ENCODE results near the gene KCNRG. TPM values are rescaled to one million over a fixed set of nuclear protein-coding genes. Genes with fewer than 3 reads are reported as not detected.

KCNRG gene
- total and polyA plus RNA-seq, 2 experiments from 2014 or later: 0.60 TPM; not detected in 1

DNA sequence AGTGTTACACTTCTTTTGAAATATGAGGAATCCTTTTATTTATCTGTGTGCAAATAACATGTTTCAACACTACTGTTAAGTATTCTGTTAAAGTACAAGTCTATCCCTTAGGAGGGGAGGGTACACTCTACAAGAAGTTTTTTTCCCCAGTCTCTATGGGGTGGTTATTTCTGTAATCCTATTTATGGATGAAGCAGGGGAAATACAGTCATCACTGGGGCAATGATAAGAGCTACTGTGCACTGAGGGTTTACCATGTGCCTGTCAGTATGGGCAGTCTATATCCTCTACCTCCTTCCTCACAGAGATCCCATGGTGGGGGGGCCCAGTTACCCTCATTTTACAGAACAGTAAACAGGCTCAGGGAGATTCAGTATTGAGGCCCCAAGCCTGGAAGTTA is 35.0 kb upstream of the KCNRG start:
- Histone ChIP-seq H3K79me2 (replicated peaks; ENCODE audit: insufficient read depth) (no peaks in the 10 kb centered on the region), H3K4me3 (no peak overlapping the region), H3K4me1 (ENCODE audit: insufficient read depth) (no peaks in the 10 kb centered on the region), H3K27ac (ENCODE audit: low read depth) (no peak overlapping the region), H3K4me2 (no peak overlapping the region), H4K20me1 (replicated peaks; ENCODE audit: insufficient read depth) (no peaks in the 10 kb centered on the region), H3K27me3 (ENCODE audit: insufficient read depth) (no peaks in the 10 kb centered on the region), H3F3A (replicated peaks; ENCODE audit: low read depth) (no peaks in the 10 kb centered on the region), H3K36me3 (ENCODE audit: insufficient read depth) (no peaks in the 10 kb centered on the region), H3K9me2 (ENCODE audit: insufficient read depth) (no peaks in the 10 kb centered on the region), H2AFZ (no peak overlapping the region)
- DNase-seq (ENCODE audit: low spot score) (no peak), ATAC-seq (no peak)
- peaks cover 10% of the 10 kb centered on the region for H3K27me3 Mint-ChIP-seq (ENCODE audit: insufficient read depth, low read depth, poor library complexity)
- TF ChIP-seq EZH2phosphoT487 (IDR thresholded peaks at IDR 0.05; ENCODE audit: unreplicated experiment): no peak
- no peak for TF ChIP-seq ZNF331 (CRISPR knock-in tag; IDR thresholded peaks at IDR 0.05; ENCODE audit: low read depth)
- no peak for TF ChIP-seq ZNF114 (CRISPR knock-in tag; IDR thresholded peaks at IDR 0.05)
- TF ChIP-seq, protein P1, sequence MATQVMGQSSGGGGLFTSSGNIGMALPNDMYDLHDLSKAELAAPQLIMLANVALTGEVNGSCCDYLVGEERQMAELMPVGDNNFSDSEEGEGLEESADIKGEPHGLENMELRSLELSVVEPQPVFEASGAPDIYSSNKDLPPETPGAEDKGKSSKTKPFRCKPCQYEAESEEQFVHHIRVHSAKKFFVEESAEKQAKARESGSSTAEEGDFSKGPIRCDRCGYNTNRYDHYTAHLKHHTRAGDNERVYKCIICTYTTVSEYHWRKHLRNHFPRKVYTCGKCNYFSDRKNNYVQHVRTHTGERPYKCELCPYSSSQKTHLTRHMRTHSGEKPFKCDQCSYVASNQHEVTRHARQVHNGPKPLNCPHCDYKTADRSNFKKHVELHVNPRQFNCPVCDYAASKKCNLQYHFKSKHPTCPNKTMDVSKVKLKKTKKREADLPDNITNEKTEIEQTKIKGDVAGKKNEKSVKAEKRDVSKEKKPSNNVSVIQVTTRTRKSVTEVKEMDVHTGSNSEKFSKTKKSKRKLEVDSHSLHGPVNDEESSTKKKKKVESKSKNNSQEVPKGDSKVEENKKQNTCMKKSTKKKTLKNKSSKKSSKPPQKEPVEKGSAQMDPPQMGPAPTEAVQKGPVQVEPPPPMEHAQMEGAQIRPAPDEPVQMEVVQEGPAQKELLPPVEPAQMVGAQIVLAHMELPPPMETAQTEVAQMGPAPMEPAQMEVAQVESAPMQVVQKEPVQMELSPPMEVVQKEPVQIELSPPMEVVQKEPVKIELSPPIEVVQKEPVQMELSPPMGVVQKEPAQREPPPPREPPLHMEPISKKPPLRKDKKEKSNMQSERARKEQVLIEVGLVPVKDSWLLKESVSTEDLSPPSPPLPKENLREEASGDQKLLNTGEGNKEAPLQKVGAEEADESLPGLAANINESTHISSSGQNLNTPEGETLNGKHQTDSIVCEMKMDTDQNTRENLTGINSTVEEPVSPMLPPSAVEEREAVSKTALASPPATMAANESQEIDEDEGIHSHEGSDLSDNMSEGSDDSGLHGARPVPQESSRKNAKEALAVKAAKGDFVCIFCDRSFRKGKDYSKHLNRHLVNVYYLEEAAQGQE (IDR thresholded peaks at IDR 0.05; ENCODE audit: unreplicated experiment): no peak
- TF ChIP-seq, protein P2, sequence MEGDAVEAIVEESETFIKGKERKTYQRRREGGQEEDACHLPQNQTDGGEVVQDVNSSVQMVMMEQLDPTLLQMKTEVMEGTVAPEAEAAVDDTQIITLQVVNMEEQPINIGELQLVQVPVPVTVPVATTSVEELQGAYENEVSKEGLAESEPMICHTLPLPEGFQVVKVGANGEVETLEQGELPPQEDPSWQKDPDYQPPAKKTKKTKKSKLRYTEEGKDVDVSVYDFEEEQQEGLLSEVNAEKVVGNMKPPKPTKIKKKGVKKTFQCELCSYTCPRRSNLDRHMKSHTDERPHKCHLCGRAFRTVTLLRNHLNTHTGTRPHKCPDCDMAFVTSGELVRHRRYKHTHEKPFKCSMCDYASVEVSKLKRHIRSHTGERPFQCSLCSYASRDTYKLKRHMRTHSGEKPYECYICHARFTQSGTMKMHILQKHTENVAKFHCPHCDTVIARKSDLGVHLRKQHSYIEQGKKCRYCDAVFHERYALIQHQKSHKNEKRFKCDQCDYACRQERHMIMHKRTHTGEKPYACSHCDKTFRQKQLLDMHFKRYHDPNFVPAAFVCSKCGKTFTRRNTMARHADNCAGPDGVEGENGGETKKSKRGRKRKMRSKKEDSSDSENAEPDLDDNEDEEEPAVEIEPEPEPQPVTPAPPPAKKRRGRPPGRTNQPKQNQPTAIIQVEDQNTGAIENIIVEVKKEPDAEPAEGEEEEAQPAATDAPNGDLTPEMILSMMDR (conservative IDR thresholded peaks at IDR 0.05; ENCODE audit: low read depth in 2 of 2): no peak
- TF ChIP-seq CREB1 (CRISPR knock-in tag; IDR thresholded peaks at IDR 0.05; ENCODE audit: low read depth): no peak
- no peak for TF ChIP-seq POLR2AphosphoS5 (IDR thresholded peaks at IDR 0.05; ENCODE audit: low read depth)
- TF ChIP-seq NANOG (IDR thresholded peaks at IDR 0.05; ENCODE audit: borderline replicate concordance): no peak
- TF ChIP-seq JUNB (IDR thresholded peaks at IDR 0.05; ENCODE audit: unreplicated experiment): no peak
- no peak for TF ChIP-seq STAT1 (IDR thresholded peaks at IDR 0.05; ENCODE audit: unreplicated experiment)
- TF ChIP-seq, protein P3, sequence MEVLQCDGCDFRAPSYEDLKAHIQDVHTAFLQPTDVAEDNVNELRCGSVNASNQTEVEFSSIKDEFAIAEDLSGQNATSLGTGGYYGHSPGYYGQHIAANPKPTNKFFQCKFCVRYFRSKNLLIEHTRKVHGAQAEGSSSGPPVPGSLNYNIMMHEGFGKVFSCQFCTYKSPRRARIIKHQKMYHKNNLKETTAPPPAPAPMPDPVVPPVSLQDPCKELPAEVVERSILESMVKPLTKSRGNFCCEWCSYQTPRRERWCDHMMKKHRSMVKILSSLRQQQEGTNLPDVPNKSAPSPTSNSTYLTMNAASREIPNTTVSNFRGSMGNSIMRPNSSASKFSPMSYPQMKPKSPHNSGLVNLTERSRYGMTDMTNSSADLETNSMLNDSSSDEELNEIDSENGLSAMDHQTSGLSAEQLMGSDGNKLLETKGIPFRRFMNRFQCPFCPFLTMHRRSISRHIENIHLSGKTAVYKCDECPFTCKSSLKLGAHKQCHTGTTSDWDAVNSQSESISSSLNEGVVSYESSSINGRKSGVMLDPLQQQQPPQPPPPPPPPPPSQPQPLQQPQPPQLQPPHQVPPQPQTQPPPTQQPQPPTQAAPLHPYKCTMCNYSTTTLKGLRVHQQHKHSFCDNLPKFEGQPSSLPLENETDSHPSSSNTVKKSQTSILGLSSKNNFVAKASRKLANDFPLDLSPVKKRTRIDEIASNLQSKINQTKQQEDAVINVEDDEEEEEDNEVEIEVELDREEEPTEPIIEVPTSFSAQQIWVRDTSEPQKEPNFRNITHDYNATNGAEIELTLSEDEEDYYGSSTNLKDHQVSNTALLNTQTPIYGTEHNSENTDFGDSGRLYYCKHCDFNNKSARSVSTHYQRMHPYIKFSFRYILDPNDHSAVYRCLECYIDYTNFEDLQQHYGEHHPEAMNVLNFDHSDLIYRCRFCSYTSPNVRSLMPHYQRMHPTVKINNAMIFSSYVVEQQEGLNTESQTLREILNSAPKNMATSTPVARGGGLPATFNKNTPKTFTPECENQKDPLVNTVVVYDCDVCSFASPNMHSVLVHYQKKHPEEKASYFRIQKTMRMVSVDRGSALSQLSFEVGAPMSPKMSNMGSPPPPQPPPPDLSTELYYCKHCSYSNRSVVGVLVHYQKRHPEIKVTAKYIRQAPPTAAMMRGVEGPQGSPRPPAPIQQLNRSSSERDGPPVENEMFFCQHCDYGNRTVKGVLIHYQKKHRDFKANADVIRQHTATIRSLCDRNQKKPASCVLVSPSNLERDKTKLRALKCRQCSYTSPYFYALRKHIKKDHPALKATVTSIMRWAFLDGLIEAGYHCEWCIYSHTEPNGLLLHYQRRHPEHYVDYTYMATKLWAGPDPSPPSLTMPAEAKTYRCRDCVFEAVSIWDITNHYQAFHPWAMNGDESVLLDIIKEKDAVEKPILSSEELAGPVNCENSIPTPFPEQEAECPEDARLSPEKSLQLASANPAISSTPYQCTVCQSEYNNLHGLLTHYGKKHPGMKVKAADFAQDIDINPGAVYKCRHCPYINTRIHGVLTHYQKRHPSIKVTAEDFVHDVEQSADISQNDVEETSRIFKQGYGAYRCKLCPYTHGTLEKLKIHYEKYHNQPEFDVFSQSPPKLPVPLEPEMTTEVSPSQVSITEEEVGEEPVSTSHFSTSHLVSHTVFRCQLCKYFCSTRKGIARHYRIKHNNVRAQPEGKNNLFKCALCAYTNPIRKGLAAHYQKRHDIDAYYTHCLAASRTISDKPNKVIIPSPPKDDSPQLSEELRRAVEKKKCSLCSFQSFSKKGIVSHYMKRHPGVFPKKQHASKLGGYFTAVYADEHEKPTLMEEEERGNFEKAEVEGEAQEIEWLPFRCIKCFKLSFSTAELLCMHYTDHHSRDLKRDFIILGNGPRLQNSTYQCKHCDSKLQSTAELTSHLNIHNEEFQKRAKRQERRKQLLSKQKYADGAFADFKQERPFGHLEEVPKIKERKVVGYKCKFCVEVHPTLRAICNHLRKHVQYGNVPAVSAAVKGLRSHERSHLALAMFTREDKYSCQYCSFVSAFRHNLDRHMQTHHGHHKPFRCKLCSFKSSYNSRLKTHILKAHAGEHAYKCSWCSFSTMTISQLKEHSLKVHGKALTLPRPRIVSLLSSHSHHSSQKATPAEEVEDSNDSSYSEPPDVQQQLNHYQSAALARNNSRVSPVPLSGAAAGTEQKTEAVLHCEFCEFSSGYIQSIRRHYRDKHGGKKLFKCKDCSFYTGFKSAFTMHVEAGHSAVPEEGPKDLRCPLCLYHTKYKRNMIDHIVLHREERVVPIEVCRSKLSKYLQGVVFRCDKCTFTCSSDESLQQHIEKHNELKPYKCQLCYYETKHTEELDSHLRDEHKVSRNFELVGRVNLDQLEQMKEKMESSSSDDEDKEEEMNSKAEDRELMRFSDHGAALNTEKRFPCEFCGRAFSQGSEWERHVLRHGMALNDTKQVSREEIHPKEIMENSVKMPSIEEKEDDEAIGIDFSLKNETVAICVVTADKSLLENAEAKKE (CRISPR knock-in tag; IDR thresholded peaks at IDR 0.05): no peak
- no peak for TF ChIP-seq EZH2 (IDR thresholded peaks at IDR 0.05; ENCODE audit: low read depth, unreplicated experiment)
- TF ChIP-seq, protein P4, sequence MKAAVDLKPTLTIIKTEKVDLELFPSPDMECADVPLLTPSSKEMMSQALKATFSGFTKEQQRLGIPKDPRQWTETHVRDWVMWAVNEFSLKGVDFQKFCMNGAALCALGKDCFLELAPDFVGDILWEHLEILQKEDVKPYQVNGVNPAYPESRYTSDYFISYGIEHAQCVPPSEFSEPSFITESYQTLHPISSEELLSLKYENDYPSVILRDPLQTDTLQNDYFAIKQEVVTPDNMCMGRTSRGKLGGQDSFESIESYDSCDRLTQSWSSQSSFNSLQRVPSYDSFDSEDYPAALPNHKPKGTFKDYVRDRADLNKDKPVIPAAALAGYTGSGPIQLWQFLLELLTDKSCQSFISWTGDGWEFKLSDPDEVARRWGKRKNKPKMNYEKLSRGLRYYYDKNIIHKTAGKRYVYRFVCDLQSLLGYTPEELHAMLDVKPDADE (IDR thresholded peaks at IDR 0.05): no peak
- no peaks in the 10 kb centered on the region for H3K9me3 Mint-ChIP-seq
- H3K4me1 Mint-ChIP-seq: no peaks in the 10 kb centered on the region; the same call in 2 of the 3 replicates
- H3K27ac Mint-ChIP-seq: no peak overlapping the region
- H3K4me3 Mint-ChIP-seq: no peak overlapping the region
- H3K36me3 Mint-ChIP-seq (ENCODE audit: low read depth): no peaks in the 10 kb centered on the region
